Activated CD4-positive, alpha-beta T cell treated with anti-CD3 and anti-CD28 coated beads for 1 hour (primary cell): Measurements from ENCODE around the gene WDR31.
A peak's percentile ranks its signal among the peaks of the same experiment; 100 is the strongest.

ENCODE experiments used
- DNase-seq: peaks from one replicate; pipeline ENCODE4 v3.0.0-alpha.2; 2020

Gene WDR31

GRCh38 chr9:113290052-113290607 lies 49.9 kb downstream of the WDR31 start:
- DNase-seq = no peak

GRCh38 chr9:113289091-113289490 lies 51.0 kb downstream of the WDR31 start:
- DNase-seq = no peak

- no peak for DNase-seq
These were observed 58.7 kb downstream of the WDR31 start for GRCh38 chr9:113281356-113281755.

- no peak for DNase-seq
These were observed 61.2 kb downstream of the WDR31 start for GRCh38 chr9:113278840-113279239.

GRCh38 chr9:113275157-113276131 lies 64.6 kb downstream of the WDR31 start, which contains the start of the genes CDC26 and PRPF4:
Gene CDC26, minus strand, starts transcription at chr9:113275572. Its CDS starts 3,065 bp downstream, at chr9:113272507.
Gene PRPF4, plus strand, starts transcription at chr9:113275658. Its CDS starts 86 bp downstream, at chr9:113275744.
- peak; percentile 92 for DNase-seq

- no peak for DNase-seq
These were observed 65.5 kb downstream of the WDR31 start for GRCh38 chr9:113274474-113275156.

- DNase-seq = no peak
These were observed 70.2 kb downstream of the WDR31 start for GRCh38 chr9:113269871-113270270.

- DNase-seq = no peak
These were observed 70.7 kb downstream of the WDR31 start for GRCh38 chr9:113269355-113269754.

GRCh38 chr9:113267911-113268566 lies 72.0 kb downstream of the WDR31 start:
- no peak for DNase-seq

- no peak for DNase-seq
These were observed 73.9 kb downstream of the WDR31 start for GRCh38 chr9:113266174-113266573.
